Measurements from ENCODE around the gene HSPA4L. TPM values are rescaled to one million over a fixed set of nuclear protein-coding genes. Genes with fewer than 3 reads are reported as not detected.

HSPA4L gene
- total and polyA plus RNA-seq, 2 experiments from 2014 or later: 3.5 to 4.2 TPM

GRCh38 chr4:127780598-127780997 is 1.5 kb upstream of the HSPA4L start:
- no peak overlapping the region for H3K4me3 Mint-ChIP-seq
- H3K27me3 ChIP-seq (ENCODE audit: insufficient read depth): peaks cover 55% of the 10 kb centered on the region
- H3K4me1 Mint-ChIP-seq: peaks cover 30% of the 10 kb centered on the region

More at GRCh38 chr4:127780598-127780997, 1.5 kb upstream of the HSPA4L start:
- no peak overlapping the region for H3K4me2 ChIP-seq
- no peak overlapping the region for H2AFZ ChIP-seq
- H3F3A ChIP-seq (replicated peaks; ENCODE audit: low read depth): 0 out of 2 replicates have a peak, but pooled peaks cover 7% of the 10 kb centered on the region
- no peaks in the 10 kb centered on the region for H3K9me2 ChIP-seq (ENCODE audit: insufficient read depth)
- no peaks in the 10 kb centered on the region for H3K79me2 ChIP-seq (replicated peaks; ENCODE audit: insufficient read depth)
- H3K36me3 Mint-ChIP-seq (ENCODE audit: low read depth): peaks cover 4% of the 10 kb centered on the region; the same call in 1 of the 3 replicates
- H4K20me1 ChIP-seq (replicated peaks; ENCODE audit: insufficient read depth): no peaks in the 10 kb centered on the region
- H3K27me3 Mint-ChIP-seq (ENCODE audit: insufficient read depth, low read depth, poor library complexity): peaks cover 30% of the 10 kb centered on the region
- H3K27ac ChIP-seq (ENCODE audit: low read depth): no peak overlapping the region
- peaks cover 7% of the 10 kb centered on the region for H3K9me3 Mint-ChIP-seq
- H3K27ac Mint-ChIP-seq: no peak overlapping the region
- H3K36me3 ChIP-seq (ENCODE audit: insufficient read depth): no peaks in the 10 kb centered on the region
- H3K4me3 ChIP-seq: no peak overlapping the region
- peaks cover 13% of the 10 kb centered on the region; the same call in 1 of the 2 replicates for H3K4me1 ChIP-seq (ENCODE audit: insufficient read depth)
- DNase-seq (ENCODE audit: low spot score): no peak
- no peak for TF ChIP-seq JUNB (IDR thresholded peaks at IDR 0.05; ENCODE audit: unreplicated experiment)
- TF ChIP-seq CREB1 (CRISPR knock-in tag; IDR thresholded peaks at IDR 0.05; ENCODE audit: low read depth): no peak
- TF ChIP-seq EZH2 (IDR thresholded peaks at IDR 0.05; ENCODE audit: low read depth, unreplicated experiment): no peak
- no peak for TF ChIP-seq ETS1 (IDR thresholded peaks at IDR 0.05)
- TF ChIP-seq CTCF (conservative IDR thresholded peaks at IDR 0.05; ENCODE audit: low read depth in 2 of 2): no peak
- TF ChIP-seq ZNF114 (CRISPR knock-in tag; IDR thresholded peaks at IDR 0.05): no peak
- TF ChIP-seq NANOG (IDR thresholded peaks at IDR 0.05; ENCODE audit: borderline replicate concordance): no peak
- no peak for TF ChIP-seq ZNF331 (CRISPR knock-in tag; IDR thresholded peaks at IDR 0.05; ENCODE audit: low read depth)
- no peak for TF ChIP-seq ZNF462 (CRISPR knock-in tag; IDR thresholded peaks at IDR 0.05)
- TF ChIP-seq POLR2AphosphoS5 (IDR thresholded peaks at IDR 0.05; ENCODE audit: low read depth): no peak
- TF ChIP-seq STAT1 (IDR thresholded peaks at IDR 0.05; ENCODE audit: unreplicated experiment): no peak
- TF ChIP-seq EZH2phosphoT487 (IDR thresholded peaks at IDR 0.05; ENCODE audit: unreplicated experiment): no peak
- no peak for TF ChIP-seq REST (IDR thresholded peaks at IDR 0.05; ENCODE audit: unreplicated experiment)
- no peak for ATAC-seq

Measured in GM23338 (cell line).